HG03521 (cell line): ENCODE measurements around the gene DHX29.

Experiments
- ATAC-seq: cut with Tn5 transposase; IDR thresholded peaks from one replicate; pipeline ENCODE4 v1.9.1; 2021; ENCODE audit warnings: mild to moderate bottlenecking, moderate library complexity; ENCODE audit not compliant: unreplicated experiment

DHX29 gene

DNA sequence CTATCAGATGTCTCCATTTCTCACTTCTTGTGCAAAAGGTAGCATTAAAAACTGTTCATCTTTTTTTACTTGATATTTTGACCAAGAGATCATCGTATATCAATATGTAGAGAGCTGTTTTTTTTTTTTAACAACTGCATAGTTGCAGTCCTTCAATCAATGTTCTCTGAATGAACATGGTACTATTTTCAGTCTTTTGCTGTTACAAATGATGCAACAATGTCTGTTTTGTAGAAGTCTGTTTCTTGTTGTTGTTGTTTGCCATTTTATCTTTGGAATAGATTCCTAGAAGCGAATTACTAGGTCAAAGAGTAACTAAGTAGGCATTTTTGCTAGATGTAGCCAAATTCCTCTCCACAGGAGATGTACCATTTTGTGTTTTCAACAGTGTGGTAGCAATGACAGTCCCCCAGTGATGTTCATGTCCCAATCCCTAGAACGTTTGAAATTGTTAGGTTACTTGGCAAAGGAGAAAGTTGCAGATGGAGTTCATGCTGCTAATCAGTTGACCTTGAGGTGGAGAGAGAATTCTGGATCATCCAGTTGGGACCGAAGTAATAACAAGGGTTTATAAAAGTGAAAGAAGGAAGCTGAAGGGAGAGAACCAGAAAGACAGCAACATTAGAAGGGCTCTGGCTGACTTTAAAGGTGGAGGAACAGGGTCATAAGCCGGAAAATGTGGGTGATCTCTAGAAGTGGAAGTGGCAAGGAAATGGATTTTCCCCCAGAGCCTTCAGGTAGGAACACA is 6.5 kb upstream of the DHX29 start:
- ATAC-seq = no peak

DNA sequence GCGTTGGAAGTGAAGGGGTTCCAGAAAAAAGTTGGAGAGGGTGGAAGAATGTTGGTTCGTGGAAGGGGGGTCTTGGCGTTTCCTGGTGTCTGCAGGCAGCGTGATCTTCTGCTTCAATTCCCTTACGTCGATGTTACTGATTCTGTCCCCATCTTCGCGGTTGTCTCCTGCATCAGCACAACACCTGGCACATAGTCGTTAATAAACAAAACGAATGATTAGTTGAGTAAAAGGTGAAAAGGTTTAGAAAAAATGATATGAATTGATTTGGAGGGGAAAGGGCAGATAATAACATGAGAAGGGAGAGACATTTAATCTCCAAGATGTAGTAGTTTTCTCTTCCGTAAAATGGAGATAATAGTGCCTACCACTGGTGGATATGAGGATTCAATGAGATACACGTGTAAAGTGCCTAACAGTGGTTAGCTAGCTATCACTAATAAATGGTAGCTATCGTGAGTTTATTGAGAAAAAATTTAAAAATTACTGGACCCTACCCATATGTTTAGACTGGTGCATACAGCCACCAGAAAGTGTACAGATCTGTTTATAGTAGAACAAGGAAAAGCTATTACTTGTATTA is 851 bp upstream of the DHX29 start:
- ATAC-seq = peak; percentile 3

DNA sequence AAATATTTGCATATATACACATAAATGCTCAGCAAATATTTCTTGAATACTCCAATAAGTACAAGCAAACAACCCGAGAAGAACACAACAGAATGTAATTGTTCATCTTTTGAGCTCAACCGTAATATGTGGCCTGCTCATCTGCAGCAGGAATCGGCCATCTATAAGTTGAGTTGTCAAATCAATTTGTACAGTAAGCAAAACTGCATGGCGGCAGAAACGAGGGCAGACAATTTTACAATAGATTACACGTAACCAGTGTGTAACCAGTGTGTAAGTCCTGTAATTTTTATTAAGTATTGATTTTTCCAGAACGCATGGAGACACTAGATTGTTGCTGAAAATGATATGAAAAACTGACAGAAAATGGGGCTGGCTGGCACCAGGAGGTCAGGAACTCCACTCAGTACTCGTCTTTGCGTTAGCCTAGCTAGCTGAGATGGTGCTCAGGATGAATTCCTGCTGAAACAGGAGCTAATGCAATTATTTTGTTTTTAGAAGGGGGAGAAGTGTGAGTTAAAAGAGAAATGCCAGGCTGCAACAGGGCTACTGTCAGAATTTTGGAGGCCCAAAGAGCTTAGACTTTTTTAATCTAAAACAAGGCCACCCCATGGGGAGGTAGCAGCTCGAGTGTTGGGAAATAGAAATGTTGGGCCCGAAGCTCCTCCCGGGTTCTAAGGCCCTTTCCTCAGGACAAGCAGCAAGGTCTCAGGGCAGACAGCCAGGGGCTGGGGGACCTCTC is 682 bp downstream of the DHX29 start:
- ATAC-seq = peak; percentile 9

DNA sequence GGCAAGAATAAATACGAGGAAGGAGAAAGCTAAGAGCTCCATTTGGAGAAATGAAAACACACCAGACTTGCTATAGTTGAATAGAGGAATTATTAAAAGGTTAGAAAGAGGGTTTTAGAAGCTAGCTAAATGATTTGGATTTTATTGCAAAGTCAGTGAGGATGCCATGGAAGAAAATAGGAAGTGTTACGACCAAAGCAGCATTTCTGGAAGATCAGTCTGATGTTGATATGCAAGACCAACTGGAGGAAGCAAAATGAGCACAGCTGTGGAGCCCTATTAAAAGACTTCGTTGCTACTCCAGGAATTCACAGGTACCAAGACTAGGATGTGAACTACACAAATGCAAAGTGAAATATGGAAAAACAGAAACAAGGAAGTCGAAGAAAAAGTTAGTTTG is 2.1 kb downstream of the DHX29 start:
- ATAC-seq = no peak

DNA sequence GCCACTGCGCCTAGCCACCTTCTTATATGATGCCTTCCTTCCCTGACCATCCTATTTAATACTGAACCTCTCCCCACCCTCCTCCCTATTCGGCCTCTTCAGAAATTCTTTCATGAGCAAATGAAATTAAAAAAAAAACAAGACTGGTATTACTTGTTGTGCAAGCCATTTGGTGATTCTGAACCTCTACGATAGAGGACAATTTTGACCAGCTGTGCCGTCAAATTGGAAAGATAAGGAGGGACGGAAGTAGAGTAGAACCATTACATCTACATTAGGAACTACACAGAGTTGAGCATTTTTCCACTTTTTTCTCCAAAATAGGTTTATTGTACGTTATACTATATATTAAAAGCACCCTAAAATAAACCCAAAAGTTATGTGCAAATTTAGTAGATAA is 2.9 kb downstream of the DHX29 start:
- ATAC-seq = no peak

DNA sequence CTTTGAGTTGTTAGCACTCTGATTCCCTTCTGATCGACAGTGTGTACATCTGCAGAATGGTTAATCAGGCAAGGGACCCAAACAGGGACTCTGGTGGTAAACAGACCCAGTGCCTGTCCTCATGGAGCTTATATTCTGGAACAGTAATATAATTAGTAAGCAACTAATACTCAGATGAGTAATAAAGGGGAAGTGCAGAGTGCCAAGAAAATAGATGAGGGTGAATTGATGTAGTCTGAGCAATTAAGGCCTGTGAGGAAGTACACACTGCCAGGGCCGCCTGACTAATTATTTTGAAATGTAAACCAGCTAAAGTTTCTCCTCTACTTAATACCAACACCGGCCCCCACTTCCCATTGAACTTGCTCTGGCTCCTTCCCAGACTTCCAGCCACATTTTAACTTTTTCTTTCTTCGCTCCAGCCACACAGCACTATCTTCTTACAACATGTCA is 4.2 kb downstream of the DHX29 start:
- ATAC-seq = no peak

DNA sequence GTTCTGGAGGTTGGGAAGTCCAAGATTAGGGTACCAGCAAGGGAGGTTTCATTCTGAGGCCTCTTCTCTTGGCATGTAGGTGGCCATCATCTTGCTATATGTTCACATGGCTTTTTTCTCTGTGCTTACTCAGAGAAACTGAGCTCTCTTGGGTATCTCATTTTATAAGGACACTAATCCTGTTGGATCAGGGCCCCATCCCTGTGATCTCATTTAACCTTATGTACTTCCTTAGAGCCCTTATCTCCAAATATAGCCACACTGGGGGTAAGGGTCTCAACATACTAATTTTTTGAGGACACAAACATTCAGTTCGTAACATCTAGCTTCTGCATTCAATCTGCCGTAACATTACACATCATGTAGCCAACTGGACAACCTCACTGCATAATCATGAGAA is 6.6 kb downstream of the DHX29 start:
- no peak for ATAC-seq

DNA sequence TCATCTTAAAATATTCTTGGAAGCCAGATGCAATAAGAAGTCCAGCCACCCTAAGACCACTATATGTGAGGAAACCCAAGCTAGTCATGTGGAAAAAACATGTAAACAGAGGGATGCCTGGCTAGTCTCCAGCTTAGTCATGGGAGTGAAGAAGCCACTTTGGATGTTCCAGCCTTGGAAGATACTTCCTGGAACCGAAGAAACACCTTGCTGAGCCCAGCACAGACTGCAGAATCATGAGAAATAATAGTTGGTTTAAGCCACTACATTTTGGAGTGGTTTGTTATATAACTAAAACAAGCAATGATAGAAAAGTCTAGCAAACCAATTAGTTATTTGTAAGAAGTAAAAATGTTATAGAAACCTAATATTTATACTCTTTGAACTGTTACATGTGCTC is 12.6 kb downstream of the DHX29 start:
- no peak for ATAC-seq

DNA sequence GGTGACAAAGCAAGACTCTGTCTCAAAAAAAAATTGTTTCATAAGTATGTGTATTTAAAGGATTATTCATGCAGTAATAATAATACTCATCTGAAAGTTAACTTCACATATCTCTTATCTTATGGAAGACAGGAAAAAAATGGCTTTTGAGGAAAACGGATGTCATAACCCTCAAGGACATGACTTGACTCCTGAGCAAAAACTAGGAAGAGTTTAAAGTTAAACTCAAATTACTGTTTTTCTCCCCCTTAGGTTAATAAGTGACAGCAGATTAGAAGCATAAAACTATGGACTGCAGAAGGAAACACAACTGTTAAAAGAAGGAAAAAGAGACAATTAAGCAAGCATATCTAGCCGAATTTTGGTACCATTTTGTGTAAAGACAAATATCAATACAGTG is 16.5 kb downstream of the DHX29 start:
- ATAC-seq = no peak

DNA sequence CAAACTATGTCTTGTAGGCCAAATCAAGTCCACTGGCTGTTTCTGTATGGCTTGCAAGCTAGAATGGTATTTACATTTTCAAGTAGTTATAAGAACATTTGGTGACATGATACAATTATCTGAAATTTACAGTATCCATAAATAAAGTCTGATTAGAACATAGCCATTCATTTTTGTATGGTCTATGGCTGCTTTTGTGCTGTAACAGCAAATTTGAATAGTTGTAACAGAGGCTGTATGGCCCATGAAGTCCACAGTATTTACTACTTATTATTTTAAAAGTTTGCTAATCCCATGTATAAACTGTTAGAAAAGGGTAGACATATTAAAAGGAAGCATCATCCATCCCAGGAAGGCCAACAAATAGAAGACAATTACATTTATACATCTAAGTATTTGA is 17.7 kb downstream of the DHX29 start:
- ATAC-seq = no peak

DNA sequence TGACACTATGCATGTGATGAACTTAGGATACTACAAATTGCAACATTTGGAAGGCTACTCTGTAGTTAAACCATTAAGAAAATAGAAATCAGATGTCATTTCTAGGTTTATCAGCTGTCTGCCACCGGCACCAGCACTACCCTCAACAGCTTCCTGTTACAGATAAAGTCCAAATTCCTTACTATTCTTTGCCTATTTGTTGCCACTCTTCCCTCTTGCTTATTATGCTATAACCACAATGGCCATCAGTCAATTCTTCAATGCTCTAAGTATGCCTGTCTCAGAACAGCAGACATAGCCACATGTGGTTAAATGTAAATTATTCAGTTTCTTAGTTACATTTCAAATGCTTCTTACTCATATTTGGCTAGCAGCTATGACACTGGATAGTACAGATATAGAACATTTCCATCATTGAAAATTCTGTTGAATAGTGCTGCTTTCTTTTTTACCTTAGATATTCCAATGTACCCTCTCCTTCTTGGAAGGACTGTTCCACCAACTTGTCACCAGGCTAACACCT is 21.0 kb downstream of the DHX29 start:
- no peak for ATAC-seq

DNA sequence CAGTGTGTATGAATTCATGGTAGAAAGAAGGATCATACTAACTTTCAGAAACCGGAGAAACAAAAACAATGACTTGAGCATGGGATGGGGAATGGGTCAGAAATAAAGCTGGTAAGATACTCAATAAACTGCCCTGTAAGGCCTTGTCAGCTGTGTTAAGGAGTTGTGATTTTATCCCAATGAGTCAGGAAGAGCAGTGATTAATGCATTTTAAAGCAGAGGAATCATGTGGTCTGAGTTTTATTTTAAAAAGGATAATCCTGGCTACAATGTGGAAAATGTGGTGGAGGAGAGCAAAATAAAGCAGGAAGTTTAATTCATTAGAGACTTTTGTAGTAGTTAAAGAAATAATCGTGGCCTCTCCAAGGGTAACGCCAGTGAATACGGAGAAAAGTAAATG is 28.7 kb downstream of the DHX29 start:
- no peak for ATAC-seq

DNA sequence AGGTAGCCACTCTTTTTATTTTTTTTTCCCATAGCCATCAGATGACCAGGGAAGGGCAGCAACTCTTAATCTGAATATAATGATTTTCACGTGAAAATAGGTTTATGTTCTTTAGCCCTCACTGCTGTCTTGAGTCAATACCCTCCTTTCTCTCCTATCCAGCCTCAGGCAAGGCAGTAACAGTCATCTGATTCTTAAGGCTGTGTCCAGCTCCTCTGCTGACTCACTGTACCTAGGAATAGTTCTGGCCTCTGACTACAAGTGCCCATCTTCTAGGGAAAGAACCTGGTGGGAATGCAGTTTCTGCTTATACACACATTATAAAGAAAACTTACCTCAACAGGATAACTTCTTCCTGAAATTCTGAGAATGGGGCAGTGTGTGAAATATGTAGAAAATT is 30.7 kb downstream of the DHX29 start:
- ATAC-seq = no peak

DNA sequence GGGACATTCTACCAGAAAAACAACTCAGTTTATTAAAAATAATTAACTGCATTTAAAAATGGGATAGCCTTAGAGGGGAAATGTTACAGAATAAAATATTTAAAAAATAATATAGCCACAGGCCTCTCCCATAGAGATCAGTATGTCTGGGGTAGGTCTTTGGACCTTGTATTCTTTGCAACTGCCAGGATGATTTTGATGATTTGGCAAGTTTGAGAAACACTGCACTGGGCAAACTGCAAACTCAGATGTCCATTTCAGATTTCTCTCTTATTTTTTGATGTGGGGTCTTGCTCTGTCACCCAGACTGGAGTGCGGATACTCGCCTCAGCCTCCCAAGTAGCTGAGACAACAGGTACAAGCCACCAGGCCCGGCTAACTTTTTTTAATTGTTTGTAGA is 49.2 kb downstream of the DHX29 start:
- ATAC-seq = no peak

DNA sequence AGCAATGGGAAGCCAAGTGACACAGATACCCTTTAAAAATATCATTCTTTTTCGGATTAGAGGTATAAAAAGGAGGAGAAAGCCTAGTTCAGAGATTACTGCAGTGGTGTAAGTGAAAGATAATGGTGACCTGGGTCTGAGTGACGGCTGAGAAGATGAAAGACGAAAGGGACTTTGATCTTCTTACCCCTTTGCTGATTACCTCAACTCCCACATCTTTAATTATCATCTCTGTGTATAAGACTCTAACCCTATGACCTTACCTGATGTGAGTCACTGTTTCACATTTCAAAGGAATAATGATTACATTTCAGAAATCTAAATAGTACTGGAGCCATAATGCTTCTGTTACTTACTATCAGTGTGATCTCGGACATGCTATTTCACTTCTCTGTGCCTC is 52.7 kb downstream of the DHX29 start:
- ATAC-seq = no peak

DNA sequence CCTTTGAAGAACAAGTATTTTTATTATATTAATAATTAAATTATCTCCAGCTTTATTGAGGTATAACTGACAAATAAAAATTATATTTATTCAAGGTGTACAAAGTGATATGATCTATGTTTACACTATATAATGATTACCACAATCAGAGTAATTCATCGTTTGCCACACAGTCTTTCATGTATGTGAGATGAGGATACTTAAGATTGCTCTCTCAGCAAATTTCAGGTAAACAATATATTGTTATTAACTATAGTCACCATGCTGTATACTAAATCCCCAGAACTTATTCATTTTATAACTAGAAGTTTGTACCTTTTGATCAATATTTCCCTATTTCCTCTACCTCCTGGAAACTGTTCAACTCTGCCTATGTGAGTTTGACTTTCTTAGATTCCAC is 57.4 kb downstream of the DHX29 start:
- ATAC-seq = no peak

DNA sequence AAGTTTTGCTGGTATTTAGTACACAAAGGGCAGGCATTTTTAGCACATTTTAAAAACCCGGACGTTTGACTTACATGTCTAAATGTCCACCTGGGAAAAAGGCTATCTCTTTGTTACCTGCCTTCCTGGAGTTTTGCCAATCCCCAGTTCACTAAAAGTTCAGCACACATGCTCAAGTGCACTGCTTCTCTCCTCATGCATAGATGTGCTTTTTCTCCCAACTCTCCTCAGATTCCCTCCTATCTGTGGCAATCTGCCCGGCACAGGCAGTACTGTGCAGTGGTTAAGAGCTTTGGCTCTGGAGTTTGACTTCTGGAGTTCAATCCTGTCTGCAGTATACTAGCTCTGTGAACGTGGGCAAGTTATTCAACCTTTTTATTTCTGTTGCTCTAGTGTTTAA is 65.7 kb downstream of the DHX29 start:
- no peak for ATAC-seq

DNA sequence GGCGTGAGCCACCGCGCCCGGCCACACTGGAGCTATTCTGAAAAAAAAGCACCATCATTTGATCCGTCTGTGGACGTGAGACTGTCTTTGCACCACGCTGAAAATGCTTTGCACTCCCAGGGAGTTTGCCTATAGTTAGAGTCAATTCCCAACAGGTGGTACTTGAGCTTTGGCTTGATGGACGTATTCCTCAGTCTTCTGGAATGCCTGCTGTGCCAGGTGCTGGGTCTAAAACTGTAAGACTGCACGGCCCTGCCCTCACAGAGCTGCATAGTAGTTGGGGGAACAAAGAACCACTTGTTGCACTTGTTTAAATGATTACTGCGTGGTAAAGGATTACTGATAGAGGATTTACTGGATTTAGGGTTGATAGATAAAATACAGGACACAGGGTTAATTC is 70.7 kb downstream of the DHX29 start:
- no peak for ATAC-seq

DNA sequence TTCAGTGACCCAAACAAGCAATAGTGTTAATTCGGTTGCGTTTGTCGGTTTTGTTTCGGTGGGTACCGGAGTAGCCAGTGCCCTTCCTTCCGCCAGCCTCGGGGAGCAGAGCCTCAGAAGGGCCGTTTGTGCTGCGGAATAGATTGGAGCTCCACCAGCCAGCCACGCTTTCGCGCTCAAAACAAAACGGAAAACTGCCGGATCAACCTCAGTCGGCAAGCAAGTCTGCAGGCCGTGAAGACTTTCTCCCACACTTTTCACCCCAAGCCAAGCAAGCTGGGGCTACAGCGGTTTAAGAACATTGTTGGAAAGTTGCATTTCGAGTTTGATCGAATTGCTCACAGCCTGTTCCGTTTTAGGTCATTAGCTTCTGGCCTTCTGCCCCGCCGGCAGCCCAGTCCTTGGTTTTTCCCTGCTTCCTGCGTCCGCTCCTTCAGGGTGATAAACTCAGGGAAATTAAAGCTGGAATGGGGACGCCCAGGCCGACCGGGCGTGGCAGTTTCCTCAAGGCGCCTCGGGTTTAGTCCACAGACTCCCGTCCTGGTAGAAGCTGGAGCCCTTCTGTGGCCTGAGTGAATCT is 73.3 kb downstream of the DHX29 start:
- no peak for ATAC-seq

DNA sequence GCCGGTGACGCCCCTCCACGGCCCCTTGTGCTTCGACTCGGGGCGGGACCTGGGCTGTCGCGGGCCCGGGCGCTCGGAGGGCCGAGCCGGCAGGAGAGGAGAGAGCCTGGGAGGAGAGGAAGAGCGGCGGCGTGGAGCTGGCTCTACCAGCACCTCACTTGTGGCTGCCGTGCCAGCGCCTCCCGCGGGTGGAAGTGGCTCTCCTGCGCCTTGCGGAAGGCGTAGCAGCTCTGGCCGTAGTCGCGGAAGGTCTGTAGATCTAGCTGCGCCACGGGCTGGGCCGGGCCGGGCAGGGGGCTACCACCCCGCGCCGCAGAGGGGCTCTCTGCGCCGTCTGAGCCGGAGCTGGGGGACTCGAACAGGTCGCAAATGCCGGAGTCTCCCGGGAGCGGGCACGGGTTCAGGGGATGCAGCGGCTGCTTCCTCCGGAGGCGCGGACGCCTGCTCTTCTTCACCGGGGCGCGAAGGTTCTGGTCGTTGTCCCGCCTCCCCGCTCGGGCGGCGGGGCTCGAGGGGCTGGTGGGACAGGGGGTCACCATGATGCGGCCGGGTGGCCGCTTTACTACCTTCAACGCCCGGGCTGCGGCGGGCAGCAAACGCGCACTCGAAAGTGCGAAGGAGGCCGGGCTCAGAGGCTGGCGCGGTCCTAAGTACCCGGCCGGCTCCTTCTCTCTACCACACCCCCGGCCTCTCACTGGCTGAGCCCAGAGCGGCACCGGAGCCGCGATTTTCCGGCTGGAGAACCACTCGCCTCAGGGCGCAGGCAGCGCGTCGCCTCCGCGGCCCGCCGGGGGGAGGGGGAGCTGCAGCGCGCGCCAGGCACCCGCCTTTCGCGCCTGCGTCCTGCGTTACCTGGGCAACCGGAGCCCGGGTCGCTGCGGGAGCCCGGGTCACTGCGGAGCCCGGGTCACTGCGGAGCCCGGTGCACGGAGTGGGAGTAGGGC is 74.2 kb downstream of the DHX29 start, which contains the start of gene CCNO:
Gene CCNO (minus strand): TSS at position 624 of the 944 bp plus-strand sequence. CDS start 85 bp downstream, at position 539.
- ATAC-seq = peak; percentile 41
